Brain microvascular endothelial cell (primary cell): ENCODE data around the gene LRSAM1.
A peak's percentile ranks its signal among the peaks of the same experiment; 100 is the strongest.

Source experiments
- DNase-seq: peaks from one replicate; pipeline ENCODE4 v3.0.0-alpha.2; 2020
- H3K27ac ChIP-seq: fragments of 250-450 bp; sonication (Bioruptor Pico); 2 replicates; pipeline ENCODE4 v1.5.1; 2020; ENCODE audit warnings: mild to moderate bottlenecking, moderate library complexity
- H3K27me3 ChIP-seq: fragments of 250-450 bp; sonication (Bioruptor Pico); replicated peaks from 2 replicates; pipeline ENCODE4 v1.5.1; 2020; ENCODE audit warnings: mild to moderate bottlenecking
- H3K36me3 ChIP-seq: fragments of 250-450 bp; sonication (Bioruptor Pico); replicated peaks from 2 replicates; pipeline ENCODE4 v1.5.1; 2020; ENCODE audit warnings: mild to moderate bottlenecking
- H3K4me3 ChIP-seq: 2 replicates; pipeline ENCODE4 v1.5.1; 2011; ENCODE audit warnings: low read depth, mild to moderate bottlenecking, control low read depth, low read length, moderate library complexity
- in situ Hi-C: cut with HindIII; loops from 2 replicates; pipeline ENCODE4 v1.10.0; 2017; ENCODE audit warnings: low sequenced_read_pairs, low pct_ligation_motif_present
- TF ChIP-seq, protein P1 (sequence below): IDR thresholded peaks from 2 replicates; pipeline ENCODE4 v1.5.1; 2011; ENCODE audit warnings: low read depth, mild to moderate bottlenecking, moderate library complexity, low read length, control low read depth, inconsistent platforms; ENCODE audit errors: missing control alignments

LRSAM1 gene

GRCh38 chr9:127445851-127446712 lies 5.2 kb upstream of the LRSAM1 start:
- Histone ChIP-seq H3K27me3 (no peaks in the 10 kb centered on the region), H3K36me3 (peaks cover 92% of the 10 kb centered on the region), H3K27ac (no peak overlapping the region), H3K4me3 (no peak overlapping the region)
- no peak for DNase-seq
- TF ChIP-seq, protein P1, sequence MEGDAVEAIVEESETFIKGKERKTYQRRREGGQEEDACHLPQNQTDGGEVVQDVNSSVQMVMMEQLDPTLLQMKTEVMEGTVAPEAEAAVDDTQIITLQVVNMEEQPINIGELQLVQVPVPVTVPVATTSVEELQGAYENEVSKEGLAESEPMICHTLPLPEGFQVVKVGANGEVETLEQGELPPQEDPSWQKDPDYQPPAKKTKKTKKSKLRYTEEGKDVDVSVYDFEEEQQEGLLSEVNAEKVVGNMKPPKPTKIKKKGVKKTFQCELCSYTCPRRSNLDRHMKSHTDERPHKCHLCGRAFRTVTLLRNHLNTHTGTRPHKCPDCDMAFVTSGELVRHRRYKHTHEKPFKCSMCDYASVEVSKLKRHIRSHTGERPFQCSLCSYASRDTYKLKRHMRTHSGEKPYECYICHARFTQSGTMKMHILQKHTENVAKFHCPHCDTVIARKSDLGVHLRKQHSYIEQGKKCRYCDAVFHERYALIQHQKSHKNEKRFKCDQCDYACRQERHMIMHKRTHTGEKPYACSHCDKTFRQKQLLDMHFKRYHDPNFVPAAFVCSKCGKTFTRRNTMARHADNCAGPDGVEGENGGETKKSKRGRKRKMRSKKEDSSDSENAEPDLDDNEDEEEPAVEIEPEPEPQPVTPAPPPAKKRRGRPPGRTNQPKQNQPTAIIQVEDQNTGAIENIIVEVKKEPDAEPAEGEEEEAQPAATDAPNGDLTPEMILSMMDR, result no peak
- in situ Hi-C loops, result no loop called here

DNA sequence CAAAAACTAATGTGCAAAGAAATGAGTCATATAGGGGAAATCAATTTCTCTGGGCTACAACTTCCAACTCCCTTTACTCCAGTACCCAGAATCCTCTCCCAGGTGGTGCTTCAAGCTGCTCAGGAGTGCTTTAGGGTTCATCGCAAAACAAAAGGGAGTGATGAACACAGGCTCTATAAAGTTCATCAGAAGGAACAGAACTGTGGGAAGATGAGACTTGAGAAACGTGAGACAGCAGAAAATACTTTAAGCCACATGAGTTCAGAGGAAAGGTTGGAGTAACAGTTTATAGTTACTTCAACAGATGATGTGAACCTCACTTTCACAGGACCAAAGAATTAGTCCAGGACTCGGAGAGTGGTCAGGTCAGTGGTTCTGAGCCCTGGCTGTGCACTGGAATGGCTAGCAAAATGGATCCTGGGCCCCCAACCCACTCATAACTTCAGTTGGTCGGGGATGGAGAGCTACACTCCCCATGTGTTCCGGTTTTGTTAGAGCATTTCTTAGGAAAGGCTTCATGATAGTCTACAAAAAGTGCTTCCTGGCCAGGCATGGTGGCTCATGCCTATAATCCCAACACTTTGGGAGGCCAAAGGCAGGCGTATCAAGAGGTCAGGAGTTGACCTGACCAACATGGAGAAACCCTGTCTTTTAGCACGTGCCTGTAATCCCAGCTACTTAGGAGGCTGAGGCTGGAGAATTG lies 4.4 kb upstream of the LRSAM1 start:
- TF ChIP-seq, protein P1, result no peak
- in situ Hi-C loops, result no loop called here
- Histone ChIP-seq H3K36me3 (peaks cover 85% of the 10 kb centered on the region), H3K4me3 (no peak overlapping the region), H3K27ac (no peak overlapping the region), H3K27me3 (no peaks in the 10 kb centered on the region)
- DNase-seq, result no peak

DNA sequence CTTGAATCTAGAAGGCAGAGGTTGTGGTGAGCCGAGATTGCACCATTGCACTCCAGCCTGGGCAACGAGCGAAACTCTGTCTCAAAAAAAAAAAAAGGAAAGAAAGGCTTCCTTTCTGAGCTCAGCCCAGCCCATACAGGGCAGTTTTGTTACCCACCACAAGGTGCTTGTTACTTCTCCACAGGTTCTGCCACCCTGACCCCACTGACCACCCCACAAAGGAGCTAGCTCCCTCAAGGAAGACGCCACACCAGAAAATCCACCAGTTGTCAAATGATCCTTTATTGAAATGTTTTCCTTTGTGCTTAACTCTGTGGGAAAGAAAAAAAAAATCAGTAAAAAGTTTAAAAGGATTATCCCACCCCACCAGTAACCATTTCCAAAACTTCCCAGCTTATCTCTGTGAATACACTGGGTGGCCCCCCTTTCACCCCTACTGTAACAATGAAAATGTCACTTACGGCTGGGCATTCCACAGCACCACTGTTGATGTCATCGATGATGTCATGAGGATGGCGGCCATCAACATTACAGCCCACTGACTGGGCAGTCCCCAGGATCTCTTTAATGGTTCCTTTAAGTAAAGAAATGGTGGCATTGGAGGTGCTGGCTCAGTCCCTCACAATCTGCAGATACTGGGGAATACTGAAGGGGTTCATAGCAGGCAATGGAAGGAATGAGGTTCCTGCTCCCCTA lies 3.7 kb upstream of the LRSAM1 start:
- DNase-seq, result no peak
- Histone ChIP-seq H3K27me3 (no peaks in the 10 kb centered on the region), H3K36me3 (peaks cover 80% of the 10 kb centered on the region), H3K4me3 (peak overlapping the region; percentile 5), H3K27ac (peak overlapping the region; percentile 3)
- TF ChIP-seq, protein P1, result no peak
- in situ Hi-C loops, result no loop called here

DNA sequence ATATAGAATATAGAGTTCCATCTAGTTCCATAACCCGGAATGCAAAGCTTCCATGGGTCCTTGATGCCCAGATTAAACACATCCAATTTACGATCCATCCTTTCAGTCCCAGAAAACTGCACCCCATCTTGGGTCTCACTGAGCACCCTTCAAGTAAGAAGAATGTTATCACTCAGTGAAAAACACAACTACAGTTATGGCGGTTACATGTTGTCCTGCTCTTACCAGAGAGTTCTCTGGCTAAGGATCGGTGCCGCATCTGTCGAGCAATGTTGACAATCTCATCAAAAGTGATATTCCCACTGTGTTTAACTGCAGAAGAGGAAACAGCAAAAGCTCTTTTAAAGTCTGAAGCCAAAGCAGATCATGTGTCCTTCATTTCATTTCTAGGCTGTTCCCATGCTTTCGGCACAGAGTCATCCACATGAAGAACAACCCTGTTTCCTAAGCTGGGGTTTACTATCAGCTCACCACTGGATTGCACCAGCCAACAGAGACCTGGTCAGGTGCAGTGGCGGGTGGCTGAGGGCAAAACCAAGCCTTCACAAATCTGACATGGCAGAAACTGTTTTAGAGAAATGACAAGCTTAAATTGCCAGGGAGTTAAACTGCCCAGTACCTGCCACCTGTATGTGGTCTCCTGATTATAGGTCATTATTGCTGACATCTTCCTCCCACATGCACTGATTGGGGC lies 3.1 kb upstream of the LRSAM1 start:
- TF ChIP-seq, protein P1, result no peak
- Histone ChIP-seq H3K27me3 (no peaks in the 10 kb centered on the region), H3K27ac (no peak overlapping the region), H3K4me3 (peak overlapping the region; percentile 99), H3K36me3 (peaks cover 74% of the 10 kb centered on the region)
- no peak for DNase-seq
- in situ Hi-C loops, result no loop called here

- TF ChIP-seq, protein P1, result no peak
- H3K27ac ChIP-seq, result peak overlapping the region; percentile 79
- in situ Hi-C loops, result no loop called here
- no peaks in the 10 kb centered on the region for H3K27me3 ChIP-seq
- peaks cover 68% of the 10 kb centered on the region for H3K36me3 ChIP-seq
- H3K4me3 ChIP-seq, result peak overlapping the region; percentile 99
- DNase-seq, result no peak
These were observed 1.9 kb upstream of the LRSAM1 start for GRCh38 chr9:127449332-127449966.
